IMR-90 (cell line): ENCODE data around the gene TP73.

ENCODE experiments used
- CEBPB ChIP-seq: IDR thresholded peaks from 2 replicates; pipeline ENCODE4 v1.6.1; 2012; ENCODE audit warnings: low read depth, low read length, improper control_type of control experiment
- POLR2A ChIP-seq: IDR thresholded peaks from 2 replicates; pipeline ENCODE4 v1.6.1; 2012; ENCODE audit warnings: mild to moderate bottlenecking, low read depth, low read length
- TF ChIP-seq, protein P1 (sequence below): conservative IDR thresholded peaks from 2 replicates; pipeline ENCODE4 v1.5.1; 2012; ENCODE audit warnings: mild to moderate bottlenecking, low read depth, low read length, improper control_type of control experiment
- TF ChIP-seq, protein P2 (sequence below): fragments of 150-350 bp; IDR thresholded peaks from 2 replicates; pipeline ENCODE4 v1.6.1; 2017; ENCODE audit warnings: mild to moderate bottlenecking, antibody characterized with exemption, low read length, low read depth

DNA sequence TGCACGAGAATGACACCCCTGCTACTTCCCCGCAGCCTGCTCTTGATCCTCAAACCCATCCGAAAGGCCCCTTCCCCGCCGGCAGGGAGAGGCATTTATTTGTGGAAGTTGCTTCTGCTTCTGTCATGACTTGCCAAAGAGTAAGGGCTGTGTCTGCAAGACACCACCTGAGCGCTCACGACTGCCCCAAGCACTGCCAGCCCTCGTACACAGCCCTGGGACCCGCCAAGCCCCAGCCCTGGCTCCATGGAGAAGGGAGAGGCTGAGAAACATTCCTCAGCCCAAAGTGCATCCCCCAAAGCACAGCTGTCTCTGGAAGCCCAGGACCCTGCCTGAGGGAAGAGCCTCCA is 33.8 kb upstream of the TP73 start:
- TF ChIP-seq, protein P1, sequence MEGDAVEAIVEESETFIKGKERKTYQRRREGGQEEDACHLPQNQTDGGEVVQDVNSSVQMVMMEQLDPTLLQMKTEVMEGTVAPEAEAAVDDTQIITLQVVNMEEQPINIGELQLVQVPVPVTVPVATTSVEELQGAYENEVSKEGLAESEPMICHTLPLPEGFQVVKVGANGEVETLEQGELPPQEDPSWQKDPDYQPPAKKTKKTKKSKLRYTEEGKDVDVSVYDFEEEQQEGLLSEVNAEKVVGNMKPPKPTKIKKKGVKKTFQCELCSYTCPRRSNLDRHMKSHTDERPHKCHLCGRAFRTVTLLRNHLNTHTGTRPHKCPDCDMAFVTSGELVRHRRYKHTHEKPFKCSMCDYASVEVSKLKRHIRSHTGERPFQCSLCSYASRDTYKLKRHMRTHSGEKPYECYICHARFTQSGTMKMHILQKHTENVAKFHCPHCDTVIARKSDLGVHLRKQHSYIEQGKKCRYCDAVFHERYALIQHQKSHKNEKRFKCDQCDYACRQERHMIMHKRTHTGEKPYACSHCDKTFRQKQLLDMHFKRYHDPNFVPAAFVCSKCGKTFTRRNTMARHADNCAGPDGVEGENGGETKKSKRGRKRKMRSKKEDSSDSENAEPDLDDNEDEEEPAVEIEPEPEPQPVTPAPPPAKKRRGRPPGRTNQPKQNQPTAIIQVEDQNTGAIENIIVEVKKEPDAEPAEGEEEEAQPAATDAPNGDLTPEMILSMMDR = no peak
- TF ChIP-seq, protein P2, sequence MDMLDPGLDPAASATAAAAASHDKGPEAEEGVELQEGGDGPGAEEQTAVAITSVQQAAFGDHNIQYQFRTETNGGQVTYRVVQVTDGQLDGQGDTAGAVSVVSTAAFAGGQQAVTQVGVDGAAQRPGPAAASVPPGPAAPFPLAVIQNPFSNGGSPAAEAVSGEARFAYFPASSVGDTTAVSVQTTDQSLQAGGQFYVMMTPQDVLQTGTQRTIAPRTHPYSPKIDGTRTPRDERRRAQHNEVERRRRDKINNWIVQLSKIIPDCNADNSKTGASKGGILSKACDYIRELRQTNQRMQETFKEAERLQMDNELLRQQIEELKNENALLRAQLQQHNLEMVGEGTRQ = no peak
- TF ChIP-seq CEBPB = no peak
- TF ChIP-seq POLR2A = no peak
